Measurements from ENCODE around the gene PGD.

GRCh38 chr1:10444248-10444647 lies 45.4 kb downstream of the PGD start:
- TF ChIP-seq SNAI2 (CRISPR knock-in tag; IDR thresholded peaks at IDR 0.05), result no peak
- TF ChIP-seq ZFP30 (CRISPR knock-in tag; IDR thresholded peaks at IDR 0.05), result no peak
- TF ChIP-seq CSRNP3 (CRISPR knock-in tag; IDR thresholded peaks at IDR 0.05), result no peak
- TF ChIP-seq ESRRG (CRISPR knock-in tag; IDR thresholded peaks at IDR 0.05), result no peak
- TF ChIP-seq ARNTL (CRISPR knock-in tag; IDR thresholded peaks at IDR 0.05; ENCODE audit: borderline replicate concordance, low read depth), result no peak
- no peak for TF ChIP-seq RARB (CRISPR knock-in tag; IDR thresholded peaks at IDR 0.05)
- no peak for TF ChIP-seq CREB5 (CRISPR knock-in tag; IDR thresholded peaks at IDR 0.05; ENCODE audit: low read depth)
- TF ChIP-seq PATZ1 (CRISPR knock-in tag; IDR thresholded peaks at IDR 0.05; ENCODE audit: borderline replicate concordance), result no peak
- no peak for TF ChIP-seq ZNF8 (CRISPR knock-in tag; IDR thresholded peaks at IDR 0.05)
- no peak for TF ChIP-seq OSR1 (CRISPR knock-in tag; IDR thresholded peaks at IDR 0.05)
- no peak for TF ChIP-seq ZFP3 (CRISPR knock-in tag; IDR thresholded peaks at IDR 0.05)
- no peak for TF ChIP-seq BACH2 (CRISPR knock-in tag; IDR thresholded peaks at IDR 0.05; ENCODE audit: borderline replicate concordance)
- TF ChIP-seq ISL1 (CRISPR knock-in tag; IDR thresholded peaks at IDR 0.05), result no peak
- TF ChIP-seq POU6F1 (CRISPR knock-in tag; IDR thresholded peaks at IDR 0.05; ENCODE audit: borderline replicate concordance, low read depth), result no peak
